Kidney (tissue), 14 donors: Measurements from ENCODE around the gene PLEKHF1. TPM values are rescaled to one million over a fixed set of nuclear protein-coding genes. Genes with fewer than 3 reads are reported as not detected.

Experiments
- DNase-seq, 5 donors: peaks; one replicate each; pipeline ENCODE4 v3.0.0-alpha.2; 2013 to 2020
- FAIRE-seq: peaks from 2 replicates; lab custom pipeline; 2012; peaks lifted over from hg19 to GRCh38; lab: Jason Lieb, UNC
- H3K27ac ChIP-seq, 2 donors: one replicate each; pipeline ENCODE4 v1.7.0; 2013; ENCODE audit warnings: low read depth in 2 of 2, low read length in 2 of 2, inconsistent platforms in 1 of 2
- H3K27me3 ChIP-seq: one replicate; pipeline ENCODE4 v1.7.1; 2013; ENCODE audit warnings: low read length, inconsistent platforms; ENCODE audit not compliant: control insufficient read depth, insufficient read depth
- H3K36me3 ChIP-seq, 3 donors: one replicate each; pipeline versions ENCODE4 v1.7.0 to v1.7.1; 2013; ENCODE audit warnings: low read length in 3 of 3, control low read depth in 1 of 3, inconsistent platforms in 1 of 3; ENCODE audit not compliant: insufficient read depth in 3 of 3, control insufficient read depth in 2 of 3
- H3K4me1 ChIP-seq, 3 donors: one replicate each; pipeline versions ENCODE4 v1.7.0 to v1.7.1; 2013; ENCODE audit warnings: low read length in 3 of 3, inconsistent platforms in 1 of 3, low read depth in 1 of 3; ENCODE audit not compliant: control insufficient read depth in 2 of 3, insufficient read depth in 2 of 3
- H3K4me3 ChIP-seq, 3 donors: one replicate each; pipeline versions ENCODE4 v1.7.0 to v1.8.1; 2013; ENCODE audit warnings: low read length in 3 of 3, control low read depth in 1 of 3, inconsistent platforms in 1 of 3
- H3K9ac ChIP-seq, 3 donors: one replicate each; pipeline versions ENCODE4 v1.7.0 to v1.7.1; 2013; ENCODE audit warnings: low read length in 3 of 3, control low read depth in 1 of 3, inconsistent platforms in 1 of 3
- H3K9me3 ChIP-seq, 3 donors: one replicate each; pipeline versions ENCODE4 v1.7.0 to v1.7.1; 2013; ENCODE audit warnings: low read length in 3 of 3, control low read depth in 1 of 3, inconsistent platforms in 1 of 3; ENCODE audit not compliant: control insufficient read depth in 2 of 3, insufficient read depth in 1 of 3
- intact Hi-C: fragments of 100-400 bp; cut with DNase I; formaldehyde crosslinking; loops from one replicate; pipeline ENCODE4 v1.11.1; 2022
- polyA plus RNA-seq: library from polyadenylated mRNA; stranded (reverse); fragments of 350-450 nt; fragmentation: Illumina TruSeq; extraction: RNeasy Lipid Tissue Mini Kit (QIAGEN cat#74804); gene quantifications from one replicate; pipeline ENCODE4 v1.2.3, GENCODE V29; 2014; ENCODE audit warnings: low read depth, low replicate concordance; ENCODE audit not compliant: insufficient read depth
- total RNA-seq: library from RNA; stranded (reverse); fragmentation: NEBNext Ultra II Directional; extraction: Animal tissue kit (Norgen Biotek cat#: 25700); gene quantifications from one replicate; pipeline ENCODE4 v1.2.1, GENCODE V29; 2021
- TF ChIP-seq, protein P1 (sequence below): IDR thresholded peaks from 3 replicates; pipeline ENCODE4 v1.5.1; 2012; ENCODE audit warnings: mild to moderate bottlenecking, moderate library complexity, borderline replicate concordance; ENCODE audit not compliant: insufficient read depth; ENCODE audit errors: extremely low read depth
- donor health status: control.
- donor health status: control.
- donor health status: control.
- donor health status: control.
- donor health status: control.
- donor health status: DM: yes; HTN: yes; CAD: no.
- donor health status: Normal renal cell carcinoma (clear cell type).

The PLEKHF1 gene
- total and polyA plus RNA-seq, 2 donors from 2014 or later: 7.1 to 11.7 TPM

DNA sequence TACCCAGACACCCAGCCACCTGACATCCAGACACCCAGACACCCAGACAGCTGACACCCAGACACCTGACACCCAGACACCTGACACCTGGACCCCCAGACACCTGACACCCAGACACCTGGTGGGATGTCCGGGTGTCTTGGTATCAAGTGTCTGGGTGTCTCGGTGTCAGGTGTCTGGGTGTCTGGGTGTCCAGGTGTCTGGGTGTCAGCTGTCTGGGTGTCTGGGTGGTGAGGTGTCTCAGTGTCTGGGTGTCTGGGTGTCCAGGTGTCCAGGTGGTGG is 31.2 kb downstream of the PLEKHF1 start:
- Histone ChIP-seq H3K27me3 (no peaks in the 10 kb centered on the region), H3K27ac (no peak overlapping the region), H3K9ac (no peak overlapping the region), H3K9me3 (no peaks in the 10 kb centered on the region), H3K4me1 (no peaks in the 10 kb centered on the region), H3K36me3 (no peaks in the 10 kb centered on the region), H3K4me3 (no peak overlapping the region)
- FAIRE-seq (no peak), DNase-seq (peak in 1 of 5 donors; percentile 52)
- TF ChIP-seq, protein P1, sequence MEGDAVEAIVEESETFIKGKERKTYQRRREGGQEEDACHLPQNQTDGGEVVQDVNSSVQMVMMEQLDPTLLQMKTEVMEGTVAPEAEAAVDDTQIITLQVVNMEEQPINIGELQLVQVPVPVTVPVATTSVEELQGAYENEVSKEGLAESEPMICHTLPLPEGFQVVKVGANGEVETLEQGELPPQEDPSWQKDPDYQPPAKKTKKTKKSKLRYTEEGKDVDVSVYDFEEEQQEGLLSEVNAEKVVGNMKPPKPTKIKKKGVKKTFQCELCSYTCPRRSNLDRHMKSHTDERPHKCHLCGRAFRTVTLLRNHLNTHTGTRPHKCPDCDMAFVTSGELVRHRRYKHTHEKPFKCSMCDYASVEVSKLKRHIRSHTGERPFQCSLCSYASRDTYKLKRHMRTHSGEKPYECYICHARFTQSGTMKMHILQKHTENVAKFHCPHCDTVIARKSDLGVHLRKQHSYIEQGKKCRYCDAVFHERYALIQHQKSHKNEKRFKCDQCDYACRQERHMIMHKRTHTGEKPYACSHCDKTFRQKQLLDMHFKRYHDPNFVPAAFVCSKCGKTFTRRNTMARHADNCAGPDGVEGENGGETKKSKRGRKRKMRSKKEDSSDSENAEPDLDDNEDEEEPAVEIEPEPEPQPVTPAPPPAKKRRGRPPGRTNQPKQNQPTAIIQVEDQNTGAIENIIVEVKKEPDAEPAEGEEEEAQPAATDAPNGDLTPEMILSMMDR: no peak
- intact Hi-C loops: no loop called here

GRCh38 chr19:29697523-29698261 is 32.4 kb downstream of the PLEKHF1 start:
- FAIRE-seq: no peak

DNA sequence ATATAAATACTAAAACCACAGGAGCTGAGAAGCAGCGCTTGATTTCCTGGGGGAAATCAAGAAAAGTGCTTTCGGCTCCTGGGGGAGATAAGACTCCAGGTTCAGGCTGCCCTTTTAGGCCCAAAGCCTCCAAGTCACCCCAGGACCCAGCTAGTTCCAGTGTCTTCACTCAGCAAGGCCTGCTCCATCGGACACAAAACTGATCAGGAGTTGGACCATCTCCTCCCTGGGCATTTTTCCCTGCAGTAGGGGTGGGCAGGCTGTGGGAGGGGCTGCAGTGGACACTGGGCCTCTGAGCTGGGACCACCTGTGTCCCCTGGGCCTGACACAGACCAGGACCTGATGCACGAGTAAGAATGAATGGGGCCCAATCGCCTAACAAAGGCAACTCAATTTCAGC is 34.6 kb downstream of the PLEKHF1 start:
- no peak for FAIRE-seq
- TF ChIP-seq, protein P1: no peak
- peaks cover 0 to 2% (median 0%) of the 10 kb centered on the region in 3 donors for H3K4me1 ChIP-seq
- peak in 1 of 5 donors; percentile 31 for DNase-seq
- H3K36me3 ChIP-seq: no peaks in the 10 kb centered on the region
- intact Hi-C loops: no loop called here
- no peak overlapping the region for H3K27ac ChIP-seq
- no peak overlapping the region for H3K4me3 ChIP-seq
- no peaks in the 10 kb centered on the region for H3K9me3 ChIP-seq
- H3K27me3 ChIP-seq: no peaks in the 10 kb centered on the region
- H3K9ac ChIP-seq: no peak overlapping the region

More at GRCh38 chr19:29697523-29698261, 32.4 kb downstream of the PLEKHF1 start:
- Histone ChIP-seq H3K9me3 (no peaks in the 10 kb centered on the region), H3K4me3 (no peak overlapping the region), H3K36me3 (no peaks in the 10 kb centered on the region), H3K27me3 (no peaks in the 10 kb centered on the region), H3K9ac (no peak overlapping the region), H3K27ac (no peak overlapping the region), H3K4me1 (no peaks in the 10 kb centered on the region)
- intact Hi-C loops: no loop called here
- TF ChIP-seq, protein P1: no peak
- peak in 1 of 5 donors; percentile 70 for DNase-seq
